T47D (cell line): ENCODE results near the gene ZSCAN5A.
A peak's percentile ranks its signal among the peaks of the same experiment; 100 is the strongest.
"Not testable (repeated sequence)": the region's sequence is repeated elsewhere in the genome, so short reads cannot be mapped to it uniquely, and the experiment has no call there.

Experiments used
- DNase-seq, 2 experiments: peaks; one replicate each; pipeline versions ENCODE4 v3.0.0 to v3.0.0-alpha.2; 2011 to 2012; ENCODE audit warnings: low read depth in 1 of 2, low spot score in 1 of 2
- JUND ChIP-seq: IDR thresholded peaks from 2 replicates; pipeline ENCODE4 v1.6.1; 2012; ENCODE audit warnings: low read depth
- in situ Hi-C: cut with HindIII; loops from 2 replicates; pipeline ENCODE4 v1.10.0; 2016; ENCODE audit warnings: low sequenced_read_pairs, low pct_unique_long_range_greater_than_20kb

The ZSCAN5A gene, protein sequence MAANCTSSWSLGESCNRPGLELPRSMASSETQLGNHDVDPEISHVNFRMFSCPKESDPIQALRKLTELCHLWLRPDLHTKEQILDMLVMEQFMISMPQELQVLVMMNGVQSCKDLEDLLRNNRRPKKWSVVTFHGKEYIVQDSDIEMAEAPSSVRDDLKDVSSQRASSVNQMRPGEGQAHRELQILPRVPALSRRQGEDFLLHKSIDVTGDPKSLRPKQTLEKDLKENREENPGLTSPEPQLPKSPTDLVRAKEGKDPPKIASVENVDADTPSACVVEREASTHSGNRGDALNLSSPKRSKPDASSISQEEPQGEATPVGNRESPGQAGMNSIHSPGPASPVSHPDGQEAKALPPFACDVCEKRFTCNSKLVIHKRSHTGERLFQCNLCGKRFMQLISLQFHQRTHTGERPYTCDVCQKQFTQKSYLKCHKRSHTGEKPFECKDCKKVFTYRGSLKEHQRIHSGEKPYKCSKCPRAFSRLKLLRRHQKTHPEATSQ

DNA sequence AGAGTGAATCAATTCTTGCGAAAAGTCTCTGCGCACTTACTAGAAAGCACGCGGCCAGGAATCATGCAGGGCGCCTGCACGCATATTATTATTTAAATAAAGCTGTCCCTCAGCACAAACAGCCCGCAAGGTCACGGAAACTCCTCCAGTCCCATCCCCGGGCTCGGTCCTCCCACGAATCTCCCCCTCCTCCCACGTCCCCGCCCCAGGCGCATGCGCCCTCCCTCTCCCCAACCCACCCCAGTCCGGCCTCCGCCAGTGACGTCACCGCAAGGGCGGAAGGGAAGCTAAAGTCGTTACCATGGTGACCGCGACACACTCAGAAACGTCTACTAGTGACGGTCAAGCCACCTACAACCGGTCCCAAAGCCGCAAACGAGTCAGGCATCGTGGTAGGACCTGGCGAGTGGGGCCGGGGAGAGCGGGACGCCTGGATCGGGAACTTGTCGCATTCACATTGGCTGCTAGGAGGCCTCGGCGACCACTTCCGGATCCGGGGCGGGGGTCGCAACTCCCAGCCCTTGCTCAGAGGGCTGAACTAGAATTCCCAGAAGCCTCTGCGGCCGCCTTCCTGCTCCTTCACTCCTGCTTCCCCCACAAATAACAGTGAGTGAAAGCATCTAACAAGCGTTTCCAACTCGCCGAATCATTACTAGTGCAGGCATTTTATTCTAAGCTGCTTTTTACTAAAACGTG, at the start of gene ZSCAN5A:
TSS of gene ZSCAN5A (minus strand) at position 459 of the 696 bp plus-strand sequence. CDS start 89,793 bp downstream, outside the sequence.
- DNase-seq: peak; percentile 71 to 95
- in situ Hi-C loops: no loop called here
- TF ChIP-seq JUND: no peak

DNA sequence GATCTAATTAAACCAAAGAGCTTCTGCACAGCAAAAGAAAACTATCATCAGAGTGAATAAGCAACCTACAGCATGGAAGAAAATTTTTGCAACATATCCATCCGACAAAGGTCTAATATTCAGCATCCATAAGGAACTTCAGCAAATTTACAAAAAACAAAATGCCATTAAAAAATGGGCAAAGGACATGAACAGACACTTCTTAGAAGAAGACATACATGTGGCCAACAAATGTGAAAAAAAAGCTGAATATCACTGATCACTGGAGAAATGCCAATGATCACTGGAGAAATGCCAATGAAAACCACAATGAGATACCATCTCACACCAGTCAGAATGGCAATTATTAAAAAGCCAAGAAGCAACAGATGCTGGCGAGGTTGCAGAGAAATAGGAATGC, 46.2 kb upstream of the ZSCAN5A start:
- no peak for TF ChIP-seq JUND
- DNase-seq: no peak
- in situ Hi-C loops: no loop called here

DNA sequence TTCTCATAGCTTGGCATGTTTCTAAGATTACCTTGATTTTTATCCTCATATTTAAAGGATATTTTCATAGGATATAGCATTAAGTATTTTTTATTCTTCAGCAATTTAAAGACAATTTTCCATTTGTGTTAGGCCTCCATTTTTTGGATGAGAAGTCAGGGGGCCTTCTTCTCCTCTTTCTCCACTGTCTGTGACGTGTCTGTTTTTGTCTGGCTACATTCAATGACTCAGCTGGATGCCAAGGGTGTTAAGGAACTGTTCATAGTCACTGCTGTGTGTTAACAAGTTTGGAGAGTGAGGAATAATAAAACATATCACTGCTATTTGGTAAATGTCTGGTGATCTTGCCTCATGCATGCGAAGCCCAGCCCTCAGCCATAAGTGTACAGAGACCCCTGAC, 42.3 kb upstream of the ZSCAN5A start:
- in situ Hi-C loops: no loop called here
- no peak for TF ChIP-seq JUND
- DNase-seq: no peak

DNA sequence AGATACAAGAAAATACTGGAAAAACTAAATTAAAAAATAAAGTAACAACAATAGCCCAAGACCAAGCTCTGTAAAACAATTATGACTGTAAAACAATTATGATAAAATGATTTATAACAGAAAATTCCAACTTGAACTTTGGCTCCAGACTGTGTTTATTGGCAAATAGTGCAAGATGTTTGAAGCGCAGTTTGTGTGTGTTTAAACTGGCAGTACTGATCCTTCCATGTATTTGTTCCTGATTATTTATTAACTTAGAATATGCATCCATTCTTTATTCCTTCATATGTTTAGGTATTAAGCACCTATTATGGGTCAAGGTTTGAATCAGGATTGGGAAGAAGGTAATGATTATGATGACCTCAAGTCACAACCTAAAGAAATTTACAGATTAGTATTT, 40.9 kb upstream of the ZSCAN5A start:
- in situ Hi-C loops: no loop called here
- no peak for TF ChIP-seq JUND
- DNase-seq: no peak

DNA sequence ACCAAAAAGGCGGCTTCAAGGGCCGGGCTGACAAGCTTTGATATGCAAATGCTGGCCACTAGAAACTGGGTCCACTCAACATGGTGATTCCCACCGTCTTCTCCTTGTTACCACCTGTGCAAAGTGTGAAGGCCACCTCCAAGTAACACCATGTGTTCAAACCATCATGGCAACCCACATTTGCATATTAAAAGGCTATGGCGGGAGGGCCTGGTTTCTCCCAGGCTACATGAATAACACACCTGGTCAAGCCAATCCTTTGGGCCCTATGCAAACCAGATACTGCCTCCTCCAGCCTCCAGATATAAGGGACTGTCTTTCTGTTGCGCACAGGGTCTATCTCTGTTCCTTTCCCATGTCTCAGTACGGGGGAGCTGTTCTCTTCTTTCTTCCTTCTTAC, 36.6 kb upstream of the ZSCAN5A start:
- no peak for DNase-seq
- in situ Hi-C loops: no loop called here
- TF ChIP-seq JUND: no peak

DNA sequence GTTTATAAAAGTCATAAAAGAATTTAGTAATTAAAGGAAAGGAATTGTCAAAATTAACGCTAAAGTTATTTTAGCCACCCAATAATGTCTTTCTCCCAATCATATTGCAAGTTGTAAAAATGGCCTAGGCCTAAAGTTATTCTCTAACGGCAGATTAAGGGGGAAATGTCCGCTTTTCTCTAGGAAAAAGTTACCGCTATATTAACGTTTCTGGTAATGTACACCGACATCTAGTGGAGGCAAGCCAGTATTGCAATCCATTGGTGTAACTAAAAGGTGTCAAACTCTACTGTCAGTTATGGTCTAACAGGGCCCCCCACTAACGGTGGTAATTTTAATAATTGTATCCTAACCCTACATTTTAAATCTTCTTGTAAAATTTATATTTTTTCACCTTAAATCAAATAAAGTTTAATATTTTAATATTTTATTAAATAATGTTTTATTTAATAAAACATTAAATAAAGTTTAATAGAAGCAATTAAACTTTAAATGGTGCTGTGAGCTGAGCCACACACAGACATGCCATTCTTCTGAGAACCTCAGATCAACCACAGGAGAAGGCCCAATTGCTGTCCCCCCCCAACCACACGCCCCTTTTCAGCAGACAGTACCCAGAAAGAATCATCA, 35.9 kb upstream of the ZSCAN5A start:
- in situ Hi-C loops: no loop called here
- no peak for TF ChIP-seq JUND
- peak in 1 of 2 experiments; percentile 63 for DNase-seq

DNA sequence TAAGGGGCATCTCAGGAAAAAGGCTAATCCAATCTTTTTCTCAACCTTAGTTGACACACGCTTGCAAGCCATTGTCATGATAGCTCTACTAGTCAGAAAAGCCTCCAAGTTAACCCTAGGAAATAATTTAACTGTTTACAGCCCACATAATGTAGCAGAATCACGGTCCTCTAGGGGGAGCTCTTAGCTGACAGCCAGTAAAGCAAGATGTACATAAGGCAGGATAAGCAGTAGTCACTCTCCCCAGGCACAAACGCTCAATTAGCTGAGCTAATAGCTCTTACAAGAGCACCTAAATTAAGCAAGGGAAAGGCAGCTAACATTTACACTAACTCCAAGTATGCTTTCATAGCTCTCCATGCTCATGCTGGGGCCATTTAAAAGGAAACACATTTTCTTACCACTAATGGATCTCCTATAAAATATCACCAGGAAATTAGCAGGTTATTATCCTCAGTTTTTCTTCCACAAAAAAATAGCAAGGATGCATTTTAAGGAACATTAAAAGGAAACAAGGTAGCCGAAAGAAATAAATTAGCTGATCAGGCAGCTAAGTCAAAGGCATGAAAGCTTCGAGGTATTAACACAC, 33.7 kb upstream of the ZSCAN5A start:
- peak in 1 of 2 experiments; percentile 52 for DNase-seq
- in situ Hi-C loops: no loop called here
- no peak for TF ChIP-seq JUND

DNA sequence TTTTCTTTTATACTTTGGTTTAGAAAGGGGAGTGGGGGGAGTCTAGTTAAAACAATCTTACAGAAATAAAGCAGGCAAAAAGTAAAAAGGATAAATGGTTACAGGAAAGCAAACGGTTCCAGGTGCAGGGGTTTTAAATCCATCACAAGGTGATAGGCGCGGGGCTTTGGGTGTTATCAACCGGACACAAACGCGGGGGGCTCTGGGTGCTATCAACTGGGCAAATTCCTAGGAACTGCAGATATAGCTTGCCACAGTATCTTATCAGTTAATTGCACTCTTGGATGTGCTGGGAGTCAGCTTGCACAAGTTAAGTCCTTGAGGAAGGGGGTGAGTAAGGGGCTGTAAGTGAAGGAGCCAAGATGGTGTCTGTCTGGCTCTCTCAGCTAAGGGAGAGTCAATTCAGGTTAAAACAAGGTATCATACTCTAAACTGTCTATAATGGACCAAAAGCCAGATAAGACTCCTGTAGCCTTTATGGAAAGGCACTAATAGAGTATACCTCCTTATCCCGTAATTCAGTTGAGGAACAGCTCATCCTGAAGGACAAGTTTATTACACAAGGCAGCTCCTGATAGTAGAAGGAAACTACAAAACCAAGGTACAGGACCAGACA, 32.6 kb upstream of the ZSCAN5A start:
- no peak for TF ChIP-seq JUND
- DNase-seq: no peak
- in situ Hi-C loops: no loop called here

DNA sequence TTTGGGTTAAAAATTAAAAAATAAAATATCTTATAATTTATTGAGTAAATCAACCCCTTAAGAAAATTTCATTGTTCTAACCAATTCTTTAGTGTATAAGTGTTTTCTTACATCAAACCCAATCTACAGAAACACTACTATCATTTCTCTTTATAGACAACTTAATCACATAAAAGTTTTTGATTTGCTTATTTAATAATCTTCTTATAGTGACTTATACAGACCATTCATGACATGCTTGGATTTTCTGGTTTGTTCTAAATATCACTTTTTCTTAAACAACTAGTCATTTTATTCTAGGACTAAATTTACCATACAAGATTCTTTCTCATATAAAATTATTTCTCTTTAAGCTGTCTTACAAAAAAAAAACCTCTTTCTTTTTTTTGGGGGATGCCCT, 27.3 kb upstream of the ZSCAN5A start:
- no peak for DNase-seq
- no peak for TF ChIP-seq JUND
- in situ Hi-C loops: no loop called here

DNA sequence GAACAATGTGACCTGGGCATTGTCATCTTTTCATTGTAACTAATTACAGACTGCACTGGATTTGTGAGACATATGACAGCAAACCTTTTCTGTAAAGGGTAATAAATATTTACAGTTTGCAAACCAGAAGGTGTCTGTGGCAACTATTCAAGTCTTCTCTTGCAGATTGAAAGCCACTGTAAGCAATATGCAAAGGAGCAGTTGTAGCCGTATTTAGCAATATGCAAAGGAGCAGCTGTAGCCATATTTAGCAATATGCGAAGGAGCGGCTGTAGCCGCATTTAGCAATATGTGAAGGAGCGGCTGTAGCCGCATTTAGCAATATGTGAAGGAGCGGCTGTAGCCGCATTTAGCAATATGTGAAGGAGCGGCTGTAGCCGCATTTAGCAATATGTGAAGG, 24.4 kb upstream of the ZSCAN5A start:
- peak in 1 of 2 experiments; percentile 18 for DNase-seq
- in situ Hi-C loops: not testable (repeated sequence)

DNA sequence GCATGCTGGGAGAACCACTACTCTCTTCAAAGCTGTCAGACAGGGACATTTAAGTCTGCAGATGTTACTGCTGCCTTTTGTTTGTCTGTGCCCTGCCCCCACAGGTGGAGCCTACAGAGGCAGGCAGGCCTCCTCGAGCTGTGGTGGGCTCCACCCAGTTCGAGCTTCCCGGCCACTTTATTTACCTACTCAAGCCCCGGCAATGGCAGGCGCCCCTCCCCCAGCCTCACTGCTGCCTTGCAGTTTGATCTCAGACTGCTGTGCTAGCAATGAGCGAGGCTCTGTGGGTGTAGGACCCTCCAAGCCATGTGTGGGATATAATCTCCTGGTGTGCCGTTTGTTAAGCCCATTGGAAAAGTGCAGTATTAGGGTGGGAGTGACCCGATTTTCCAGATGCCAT, 22.4 kb upstream of the ZSCAN5A start:
- DNase-seq, in situ Hi-C loops: not testable (repeated sequence)

DNA sequence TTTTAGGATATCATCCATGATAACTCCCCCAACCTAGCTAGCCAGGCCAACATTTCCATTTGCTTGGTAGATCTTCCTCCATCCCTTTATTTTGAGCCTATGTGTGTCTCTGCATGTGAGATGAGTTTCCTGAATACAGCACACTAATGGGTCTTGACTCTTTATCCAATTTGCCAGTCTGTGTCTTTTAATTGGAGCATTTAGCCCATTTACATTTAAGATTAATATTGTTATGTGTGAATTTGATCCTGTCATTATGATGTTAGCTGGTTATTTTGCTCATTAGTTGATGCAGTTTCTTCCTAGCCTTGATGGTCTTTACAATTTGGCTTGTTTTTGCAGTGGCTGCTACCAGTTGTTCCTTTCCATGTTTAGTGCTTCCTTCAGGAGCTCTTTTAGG, 20.7 kb upstream of the ZSCAN5A start:
- in situ Hi-C loops, DNase-seq: not testable (repeated sequence)
